ENCODE data around the gene PRXL2C. TPM values are rescaled to one million over a fixed set of nuclear protein-coding genes. Genes with fewer than 3 reads are reported as not detected.

Gene PRXL2C
- total and polyA plus RNA-seq, 2 of the 8 experiments (the other 6 are each of a cell fraction or from before 2014, with no cell fraction given): 2.8 to 7.3 TPM

- no peak for TF ChIP-seq CTCF (IDR thresholded peaks at IDR 0.05; ENCODE audit: control extremely low read depth in 1 of 3, insufficient read depth in 1 of 3, low read depth in 1 of 3, low read length in 3 of 3)
- TF ChIP-seq POU5F1 (IDR thresholded peaks at IDR 0.05; ENCODE audit: low read depth, low read length): no peak
- TF ChIP-seq SP4 (IDR thresholded peaks at IDR 0.05; ENCODE audit: low read length): no peak
These were observed 28.2 kb downstream of the PRXL2C start (continued) for GRCh38 chr9:96626912-96627311.
